Right lobe of liver (tissue), 4 donors: ENCODE results near the gene MAP3K20.

Source experiments
- POLR2A ChIP-seq: fragments of 450-650 bp; IDR thresholded peaks from one replicate; pipeline ENCODE4 v1.6.1; 2017; ENCODE audit warnings: antibody characterized with exemption, mild to moderate bottlenecking
- TF ChIP-seq, protein P1 (sequence below), 4 donors: fragments of 200-600 bp in 3 of 4; fragments of 450-650 bp in 1 of 4; IDR thresholded peaks; one replicate each; pipeline versions ENCODE4 v1.5.1 to v1.8.0; 2016 to 2022; ENCODE audit warnings: antibody characterized with exemption in 4 of 4, mild to moderate bottlenecking in 2 of 4
- donor health status: DM: no; HTN: no; CAD: no.
- donor health status: DM: no; HTN: no; CAD: no.
- donor health status: DM: no; HTN: yes; CAD: no.

DNA sequence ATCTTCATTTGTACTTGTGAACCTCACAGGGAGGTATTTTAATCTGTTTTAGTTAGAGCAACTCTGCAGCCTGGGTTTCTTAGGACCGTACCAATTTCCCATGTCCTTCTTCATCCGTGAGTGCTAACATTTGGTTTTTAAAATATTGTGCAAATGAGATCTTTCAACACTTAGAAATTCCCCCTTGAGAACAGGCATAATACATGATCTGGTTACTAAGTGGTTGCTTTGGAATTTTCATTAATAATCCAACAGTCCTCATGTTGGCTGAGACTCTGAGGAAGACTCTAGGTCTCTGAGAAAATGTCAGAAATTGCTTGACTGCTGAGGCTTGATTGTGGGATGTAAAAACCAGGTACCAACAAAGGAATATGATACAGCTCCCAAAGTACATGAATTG is 153.4 kb downstream of the MAP3K20 start:
- TF ChIP-seq POLR2A = no peak
- TF ChIP-seq, protein P1, sequence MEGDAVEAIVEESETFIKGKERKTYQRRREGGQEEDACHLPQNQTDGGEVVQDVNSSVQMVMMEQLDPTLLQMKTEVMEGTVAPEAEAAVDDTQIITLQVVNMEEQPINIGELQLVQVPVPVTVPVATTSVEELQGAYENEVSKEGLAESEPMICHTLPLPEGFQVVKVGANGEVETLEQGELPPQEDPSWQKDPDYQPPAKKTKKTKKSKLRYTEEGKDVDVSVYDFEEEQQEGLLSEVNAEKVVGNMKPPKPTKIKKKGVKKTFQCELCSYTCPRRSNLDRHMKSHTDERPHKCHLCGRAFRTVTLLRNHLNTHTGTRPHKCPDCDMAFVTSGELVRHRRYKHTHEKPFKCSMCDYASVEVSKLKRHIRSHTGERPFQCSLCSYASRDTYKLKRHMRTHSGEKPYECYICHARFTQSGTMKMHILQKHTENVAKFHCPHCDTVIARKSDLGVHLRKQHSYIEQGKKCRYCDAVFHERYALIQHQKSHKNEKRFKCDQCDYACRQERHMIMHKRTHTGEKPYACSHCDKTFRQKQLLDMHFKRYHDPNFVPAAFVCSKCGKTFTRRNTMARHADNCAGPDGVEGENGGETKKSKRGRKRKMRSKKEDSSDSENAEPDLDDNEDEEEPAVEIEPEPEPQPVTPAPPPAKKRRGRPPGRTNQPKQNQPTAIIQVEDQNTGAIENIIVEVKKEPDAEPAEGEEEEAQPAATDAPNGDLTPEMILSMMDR (IDR thresholded peaks at IDR 0.05) = no peak
